ENCODE results near the gene C20orf96.

C20orf96 gene

GRCh38 chr20:272718-273117 lies 17.8 kb downstream of the C20orf96 start:
- Histone ChIP-seq H3K27me3 (replicated peaks; ENCODE audit: control insufficient read depth, insufficient read depth, low read length) (no peaks in the 10 kb centered on the region), H3K4me3 (replicated peaks; ENCODE audit: low read depth, low read length) (no peak overlapping the region), H3K36me3 (ENCODE audit: control insufficient read depth, insufficient read depth, low read length) (peaks cover 6% of the 10 kb centered on the region)
- no peak for DNase-seq (ENCODE audit: extremely low read depth, insufficient read length)
- no peak for TF ChIP-seq CTCF (IDR thresholded peaks at IDR 0.05; ENCODE audit: insufficient read depth, low read length, poor library complexity, severe bottlenecking)

- Histone ChIP-seq H3K27me3 (replicated peaks; ENCODE audit: control insufficient read depth, insufficient read depth, low read length) (no peaks in the 10 kb centered on the region), H3K36me3 (ENCODE audit: control insufficient read depth, insufficient read depth, low read length) (peaks cover 2% of the 10 kb centered on the region; the same call in 1 of the 2 replicates), H3K4me3 (replicated peaks; ENCODE audit: low read depth, low read length) (no peak overlapping the region)
- DNase-seq (ENCODE audit: extremely low read depth, insufficient read length) = no peak
- TF ChIP-seq CTCF (IDR thresholded peaks at IDR 0.05; ENCODE audit: insufficient read depth, low read length, poor library complexity, severe bottlenecking) = no peak
These were observed 19.0 kb downstream of the C20orf96 start for GRCh38 chr20:271528-271927.

GRCh38 chr20:271069-271468 lies 19.5 kb downstream of the C20orf96 start:
- no peak for TF ChIP-seq CTCF (IDR thresholded peaks at IDR 0.05; ENCODE audit: insufficient read depth, low read length, poor library complexity, severe bottlenecking)
- no peak for DNase-seq (ENCODE audit: extremely low read depth, insufficient read length)
- Histone ChIP-seq H3K4me3 (replicated peaks; ENCODE audit: low read depth, low read length) (no peak overlapping the region), H3K36me3 (ENCODE audit: control insufficient read depth, insufficient read depth, low read length) (no peaks in the 10 kb centered on the region), H3K27me3 (replicated peaks; ENCODE audit: control insufficient read depth, insufficient read depth, low read length) (no peaks in the 10 kb centered on the region)

GRCh38 chr20:270517-270916 lies 20.0 kb downstream of the C20orf96 start:
- no peak for DNase-seq (ENCODE audit: extremely low read depth, insufficient read length)
- Histone ChIP-seq H3K4me3 (replicated peaks; ENCODE audit: low read depth, low read length) (no peak overlapping the region), H3K27me3 (replicated peaks; ENCODE audit: control insufficient read depth, insufficient read depth, low read length) (no peaks in the 10 kb centered on the region), H3K36me3 (ENCODE audit: control insufficient read depth, insufficient read depth, low read length) (no peaks in the 10 kb centered on the region)
- no peak for TF ChIP-seq CTCF (IDR thresholded peaks at IDR 0.05; ENCODE audit: insufficient read depth, low read length, poor library complexity, severe bottlenecking)

- Histone ChIP-seq H3K36me3 (ENCODE audit: control insufficient read depth, insufficient read depth, low read length) (no peaks in the 10 kb centered on the region), H3K27me3 (replicated peaks; ENCODE audit: control insufficient read depth, insufficient read depth, low read length) (no peaks in the 10 kb centered on the region), H3K4me3 (replicated peaks; ENCODE audit: low read depth, low read length) (peak overlapping the region; percentile 47)
- TF ChIP-seq CTCF (IDR thresholded peaks at IDR 0.05; ENCODE audit: insufficient read depth, low read length, poor library complexity, severe bottlenecking) = peak; percentile 97
- DNase-seq (ENCODE audit: extremely low read depth, insufficient read length) = peak; percentile 88
These were observed 23.7 kb downstream of the C20orf96 start for GRCh38 chr20:266596-267562.

Measured in GM06990 (cell line).